IMR-90 (cell line): ENCODE data around the gene GRIK1. TPM values are rescaled to one million over a fixed set of nuclear protein-coding genes. Genes with fewer than 3 reads are reported as not detected.

ENCODE experiments used
- ATAC-seq: fragments of 200-7000 bp; cut with Tn5 transposase; 2 replicates; pipeline ENCODE4 v1.9.1; 2020; ENCODE audit warnings: low read depth, mild to moderate bottlenecking, moderate library complexity
- BruUV-seq: library from RNA; stranded (reverse); fragments of 400-500 nt; replicated peaks from 2 replicates; lab custom pipeline; 2021; lab: Mats Ljungman, UMichigan
- CTCF ChIA-PET: fragments of 300-600 bp; formaldehyde crosslinking; extraction: SDS; loops from one replicate; lab custom pipeline; 2021; ENCODE audit warnings: antibody characterized with exemption; lab: Yijun Ruan, JAX
- POLR2A ChIA-PET: fragments of 300-600 bp; sonication (Branson Sonifier 250); formaldehyde crosslinking; loops from one replicate; lab custom pipeline; 2022; ENCODE audit warnings: antibody characterized with exemption; ENCODE audit not compliant: unreplicated experiment; lab: Charles Lee
- DNase-seq: peaks from one replicate; pipeline ENCODE4 v3.0.0; 2013
- H2AFZ ChIP-seq: replicated peaks from 2 replicates; pipeline ENCODE3; 2013; ENCODE audit warnings: low read length, mild to moderate bottlenecking; ENCODE audit not compliant: poor library complexity
- H2AK5ac ChIP-seq: 2 replicates; pipeline ENCODE4 v1.6.1; 2013; ENCODE audit warnings: low read depth, low read length, inconsistent platforms
- H2AK9ac ChIP-seq: replicated peaks from 2 replicates; pipeline ENCODE3; 2013; ENCODE audit warnings: mild to moderate bottlenecking, low read depth, low read length, moderate library complexity; ENCODE audit not compliant: poor library complexity
- H2BK120ac ChIP-seq: 2 replicates; pipeline ENCODE4 v1.6.1; 2013; ENCODE audit warnings: low read depth, low read length, inconsistent platforms
- H2BK15ac ChIP-seq: 3 replicates; pipeline ENCODE4 v1.6.1; 2013; ENCODE audit warnings: low read depth, low read length, inconsistent platforms
- H2BK20ac ChIP-seq: 2 replicates; pipeline ENCODE4 v1.6.1; 2013; ENCODE audit warnings: low read depth, mild to moderate bottlenecking, inconsistent platforms, low read length, moderate library complexity
- H2BK5ac ChIP-seq: 2 replicates; pipeline ENCODE4 v1.6.1; 2013; ENCODE audit warnings: mild to moderate bottlenecking, low read depth, low read length, inconsistent platforms; ENCODE audit not compliant: poor library complexity, severe bottlenecking
- H3K14ac ChIP-seq: replicated peaks from 2 replicates; pipeline ENCODE4 v1.6.1; 2013; ENCODE audit warnings: low read depth, low read length, inconsistent platforms
- H3K18ac ChIP-seq: 2 replicates; pipeline ENCODE4 v1.6.1; 2013; ENCODE audit warnings: low read depth, low read length, control low read depth
- H3K23ac ChIP-seq: 2 replicates; pipeline ENCODE4 v1.6.1; 2013; ENCODE audit warnings: low read depth, low read length, inconsistent platforms
- H3K27ac ChIP-seq: 2 replicates; pipeline ENCODE4 v1.5.1; 2013; ENCODE audit warnings: mild to moderate bottlenecking, control low read depth, low read length; ENCODE audit not compliant: insufficient read depth
- H3K27me3 ChIP-seq: 2 replicates; pipeline ENCODE4 v1.6.1; 2013; ENCODE audit warnings: low read length; ENCODE audit not compliant: control insufficient read depth, insufficient read depth
- H3K36me3 ChIP-seq: 2 replicates; pipeline ENCODE4 v1.6.1; 2013; ENCODE audit warnings: low read length, mixed read lengths; ENCODE audit not compliant: control insufficient read depth, insufficient read depth
- H3K4ac ChIP-seq: 2 replicates; pipeline ENCODE4 v1.6.1; 2013; ENCODE audit warnings: low read depth, low read length, inconsistent platforms
- H3K4me1 ChIP-seq: 2 replicates; pipeline ENCODE4 v1.6.1; 2013; ENCODE audit warnings: low read length, mixed read lengths; ENCODE audit not compliant: control insufficient read depth, insufficient read depth
- H3K4me2 ChIP-seq: 2 replicates; pipeline ENCODE4 v1.6.1; 2013; ENCODE audit warnings: low read depth, mild to moderate bottlenecking, control low read depth, low read length, moderate library complexity
- H3K4me3 ChIP-seq: 2 replicates; pipeline ENCODE4 v1.5.1; 2013; ENCODE audit warnings: low read depth, mild to moderate bottlenecking, control low read depth, low read length, moderate library complexity; ENCODE audit not compliant: insufficient read depth
- H3K56ac ChIP-seq: 2 replicates; pipeline ENCODE4 v1.6.1; 2013; ENCODE audit warnings: low read length, inconsistent platforms; ENCODE audit not compliant: insufficient read depth; ENCODE audit errors: extremely low read depth
- H3K79me1 ChIP-seq, 2 experiments: 2 replicates each; pipeline ENCODE4 v1.6.1; 2013; ENCODE audit warnings: low read length in 2 of 2, inconsistent platforms in 1 of 2, low read depth in 1 of 2
- H3K9ac ChIP-seq: 2 replicates; pipeline ENCODE4 v1.6.1; 2013; ENCODE audit warnings: low read depth, low read length, control low read depth
- H3K9me1 ChIP-seq: 2 replicates; pipeline ENCODE4 v1.6.1; 2013; ENCODE audit warnings: low read length, inconsistent platforms; ENCODE audit not compliant: insufficient read depth
- H3K9me3 ChIP-seq: 2 replicates; pipeline ENCODE4 v1.6.1; 2013; ENCODE audit warnings: low read length; ENCODE audit not compliant: control insufficient read depth, insufficient read depth
- H4K20me1 ChIP-seq: 2 replicates; pipeline ENCODE4 v1.6.1; 2013; ENCODE audit warnings: low read length, inconsistent platforms; ENCODE audit not compliant: insufficient read depth
- H4K5ac ChIP-seq: 2 replicates; pipeline ENCODE4 v1.6.1; 2013; ENCODE audit warnings: mild to moderate bottlenecking, low read depth, low read length, control low read depth
- H4K8ac ChIP-seq, 2 experiments: 2 replicates each; pipeline ENCODE4 v1.6.1; 2013; ENCODE audit warnings: low read depth in 2 of 2, low read length in 2 of 2, control low read depth in 1 of 2, inconsistent platforms in 1 of 2
- H4K91ac ChIP-seq: 2 replicates; pipeline ENCODE4 v1.6.1; 2013; ENCODE audit warnings: low read depth, low read length, inconsistent platforms; ENCODE audit not compliant: insufficient read depth
- BHLHE40 ChIP-seq: fragments of 150-350 bp; IDR thresholded peaks from 2 replicates; pipeline ENCODE4 v1.6.1; 2016; ENCODE audit warnings: mild to moderate bottlenecking, low read depth, low read length
- CEBPB ChIP-seq: IDR thresholded peaks from 2 replicates; pipeline ENCODE4 v1.6.1; 2012; ENCODE audit warnings: low read depth, low read length, improper control_type of control experiment
- CHD1 ChIP-seq: IDR thresholded peaks from 2 replicates; pipeline ENCODE4 v1.6.1; 2012; ENCODE audit warnings: low read depth, low read length, improper control_type of control experiment
- FOS ChIP-seq: fragments of 150-350 bp; IDR thresholded peaks from 2 replicates; pipeline ENCODE4 v1.6.1; 2016; ENCODE audit warnings: low read depth, low read length
- MAFK ChIP-seq: IDR thresholded peaks from 2 replicates; pipeline ENCODE4 v1.6.1; 2012; ENCODE audit warnings: low read depth, low read length, improper control_type of control experiment
- MAZ ChIP-seq: IDR thresholded peaks from 2 replicates; pipeline ENCODE4 v1.6.1; 2012; ENCODE audit warnings: low read depth, mild to moderate bottlenecking, low read length, improper control_type of control experiment, moderate library complexity, borderline replicate concordance
- MXI1 ChIP-seq: IDR thresholded peaks from 2 replicates; pipeline ENCODE4 v1.6.1; 2012; ENCODE audit warnings: low read depth, mild to moderate bottlenecking, low read length, moderate library complexity, borderline replicate concordance
- NFE2L2 ChIP-seq: fragments of 150-350 bp; IDR thresholded peaks from 2 replicates; pipeline ENCODE4 v1.6.1; 2016; ENCODE audit warnings: low read depth, mild to moderate bottlenecking, low read length
- POLR2A ChIP-seq: IDR thresholded peaks from 2 replicates; pipeline ENCODE4 v1.6.1; 2012; ENCODE audit warnings: mild to moderate bottlenecking, low read depth, low read length
- RAD21 ChIP-seq: IDR thresholded peaks from 2 replicates; pipeline ENCODE4 v1.6.1; 2012; ENCODE audit warnings: low read length, improper control_type of control experiment
- RCOR1 ChIP-seq: IDR thresholded peaks from 2 replicates; pipeline ENCODE4 v1.6.1; 2012; ENCODE audit warnings: mild to moderate bottlenecking, low read length, improper control_type of control experiment; ENCODE audit not compliant: insufficient replicate concordance
- RFX5 ChIP-seq: IDR thresholded peaks from 2 replicates; pipeline ENCODE4 v1.8.0; 2012; ENCODE audit warnings: low read depth, mild to moderate bottlenecking, low read length, moderate library complexity
- SMC3 ChIP-seq: fragments of 150-350 bp; IDR thresholded peaks from 2 replicates; pipeline ENCODE4 v1.6.1; 2016; ENCODE audit warnings: low read depth, mild to moderate bottlenecking, antibody characterized with exemption, low read length, moderate library complexity
- WGBS, 2 experiments: methylation state at CpG; one replicate each; pipeline versions ENCODE4 v1.1.5 to v1.1.7; 2013; ENCODE audit warnings: missing lambda C conversion rate in 2 of 2; ENCODE audit not compliant: insufficient read length in 1 of 2; ENCODE audit errors: extremely low coverage in 2 of 2; 5-methylcytosine and 5-hydroxymethylcytosine counted together
- dilution Hi-C: fragments of 300-500 bp; cut with HindIII; formaldehyde crosslinking; loops from one replicate; pipeline ENCODE4 v1.14.3; 2018; ENCODE audit warnings: low sequenced_read_pairs; ENCODE audit not compliant: unreplicated experiment
- in situ Hi-C: fragments of 300-500 bp; cut with MboI; formaldehyde crosslinking; loops from 3 replicates; pipeline ENCODE4 v1.14.3; 2019; ENCODE audit warnings: low sequenced_read_pairs, inconsistent platforms, mixed read lengths
- intact Hi-C: fragments of 100-400 bp; cut with micrococcal nuclease; formaldehyde crosslinking; loops from 2 replicates; pipeline ENCODE4 v1.10.0; 2022
- polyA plus RNA-seq, 3 experiments: library from polyadenylated mRNA; depleted of rRNA; stranded (reverse); fragments of >200 nt; gene quantifications; 2 replicates each; pipeline ENCODE4 v1.2.3, GENCODE V29; 2012; ENCODE audit warnings: low replicate concordance in 1 of 3
- total RNA-seq: library from RNA; depleted of rRNA; stranded (reverse); fragments of >200 nt; gene quantifications from 2 replicates; pipeline ENCODE4 v1.2.3, GENCODE V29; 2012
- TF ChIP-seq, protein P1 (sequence below): conservative IDR thresholded peaks from 2 replicates; pipeline ENCODE4 v1.5.1; 2012; ENCODE audit warnings: mild to moderate bottlenecking, low read depth, low read length, improper control_type of control experiment
- TF ChIP-seq, protein P2 (sequence below): fragments of 150-350 bp; IDR thresholded peaks from 2 replicates; pipeline ENCODE4 v1.6.1; 2017; ENCODE audit warnings: mild to moderate bottlenecking, antibody characterized with exemption, low read length, low read depth
- TF ChIP-seq, protein P3 (sequence below): fragments of 150-350 bp; IDR thresholded peaks from 2 replicates; pipeline ENCODE4 v1.6.1; 2016; ENCODE audit warnings: low read depth, mild to moderate bottlenecking, low read length, moderate library complexity, borderline replicate concordance

The GRIK1 gene
- total and polyA plus RNA-seq, 2 of the 4 experiments (the other 2 are of a cell fraction): not detected

DNA sequence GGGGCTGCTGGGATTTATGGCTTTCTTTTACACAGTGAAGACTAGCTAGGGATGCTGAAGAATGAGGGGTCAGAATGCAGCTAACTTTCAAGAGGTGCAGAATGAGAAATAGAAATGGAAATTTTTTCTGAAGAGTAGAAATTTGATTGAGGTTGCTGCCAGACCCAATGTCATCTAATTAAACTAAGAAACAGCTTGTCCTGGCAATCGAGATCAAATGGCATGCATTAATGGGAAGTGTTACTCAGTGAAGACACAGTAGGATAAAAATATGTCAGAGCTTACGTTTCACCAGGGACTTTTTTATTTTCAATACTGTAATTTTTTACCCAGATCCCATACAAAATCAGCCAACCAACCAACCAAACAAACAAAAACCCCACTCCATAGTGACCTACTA, 306.0 kb downstream of the GRIK1 start:
- Histone ChIP-seq H3K23ac (no peak overlapping the region), H4K8ac (no peak overlapping the region), H3K18ac (no peak overlapping the region), H3K9ac (no peak overlapping the region), H3K4ac (no peak overlapping the region), H3K27me3 (no peaks in the 10 kb centered on the region), H2AK9ac (no peak overlapping the region), H3K14ac (no peak overlapping the region), H3K36me3 (no peaks in the 10 kb centered on the region), H2BK20ac (no peak overlapping the region), H4K20me1 (no peaks in the 10 kb centered on the region), H3K4me2 (no peak overlapping the region), H2BK5ac (no peak overlapping the region), H2AK5ac (no peak overlapping the region), H3K4me1 (no peaks in the 10 kb centered on the region), H2AFZ (no peak overlapping the region), H2BK120ac (no peak overlapping the region), H2BK15ac (no peak overlapping the region), H3K9me1 (no peaks in the 10 kb centered on the region), H3K79me1 (no peaks in the 10 kb centered on the region), H4K5ac (no peak overlapping the region), H3K27ac (no peak overlapping the region), H3K56ac (no peak overlapping the region), H3K4me3 (no peak overlapping the region), H4K91ac (no peak overlapping the region), H3K9me3 (no peaks in the 10 kb centered on the region)
- intact Hi-C loops (no loop called here), dilution Hi-C loops (no loop called here), in situ Hi-C loops (no loop called here)
- no CpG with 5 or more reads among the region's 2 CpGs for WGBS, 2 experiments
- no peak for TF ChIP-seq RAD21
- TF ChIP-seq SMC3: no peak
- TF ChIP-seq RFX5: no peak
- TF ChIP-seq, protein P1, sequence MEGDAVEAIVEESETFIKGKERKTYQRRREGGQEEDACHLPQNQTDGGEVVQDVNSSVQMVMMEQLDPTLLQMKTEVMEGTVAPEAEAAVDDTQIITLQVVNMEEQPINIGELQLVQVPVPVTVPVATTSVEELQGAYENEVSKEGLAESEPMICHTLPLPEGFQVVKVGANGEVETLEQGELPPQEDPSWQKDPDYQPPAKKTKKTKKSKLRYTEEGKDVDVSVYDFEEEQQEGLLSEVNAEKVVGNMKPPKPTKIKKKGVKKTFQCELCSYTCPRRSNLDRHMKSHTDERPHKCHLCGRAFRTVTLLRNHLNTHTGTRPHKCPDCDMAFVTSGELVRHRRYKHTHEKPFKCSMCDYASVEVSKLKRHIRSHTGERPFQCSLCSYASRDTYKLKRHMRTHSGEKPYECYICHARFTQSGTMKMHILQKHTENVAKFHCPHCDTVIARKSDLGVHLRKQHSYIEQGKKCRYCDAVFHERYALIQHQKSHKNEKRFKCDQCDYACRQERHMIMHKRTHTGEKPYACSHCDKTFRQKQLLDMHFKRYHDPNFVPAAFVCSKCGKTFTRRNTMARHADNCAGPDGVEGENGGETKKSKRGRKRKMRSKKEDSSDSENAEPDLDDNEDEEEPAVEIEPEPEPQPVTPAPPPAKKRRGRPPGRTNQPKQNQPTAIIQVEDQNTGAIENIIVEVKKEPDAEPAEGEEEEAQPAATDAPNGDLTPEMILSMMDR: no peak
- TF ChIP-seq BHLHE40: no peak
- no peak for TF ChIP-seq FOS
- no peak for TF ChIP-seq MXI1
- no peak for TF ChIP-seq POLR2A
- TF ChIP-seq, protein P2, sequence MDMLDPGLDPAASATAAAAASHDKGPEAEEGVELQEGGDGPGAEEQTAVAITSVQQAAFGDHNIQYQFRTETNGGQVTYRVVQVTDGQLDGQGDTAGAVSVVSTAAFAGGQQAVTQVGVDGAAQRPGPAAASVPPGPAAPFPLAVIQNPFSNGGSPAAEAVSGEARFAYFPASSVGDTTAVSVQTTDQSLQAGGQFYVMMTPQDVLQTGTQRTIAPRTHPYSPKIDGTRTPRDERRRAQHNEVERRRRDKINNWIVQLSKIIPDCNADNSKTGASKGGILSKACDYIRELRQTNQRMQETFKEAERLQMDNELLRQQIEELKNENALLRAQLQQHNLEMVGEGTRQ: no peak
- no peak for TF ChIP-seq MAFK
- TF ChIP-seq CHD1: no peak
- TF ChIP-seq MAZ: no peak
- no peak for TF ChIP-seq NFE2L2
- no peak for TF ChIP-seq RCOR1
- TF ChIP-seq, protein P3, sequence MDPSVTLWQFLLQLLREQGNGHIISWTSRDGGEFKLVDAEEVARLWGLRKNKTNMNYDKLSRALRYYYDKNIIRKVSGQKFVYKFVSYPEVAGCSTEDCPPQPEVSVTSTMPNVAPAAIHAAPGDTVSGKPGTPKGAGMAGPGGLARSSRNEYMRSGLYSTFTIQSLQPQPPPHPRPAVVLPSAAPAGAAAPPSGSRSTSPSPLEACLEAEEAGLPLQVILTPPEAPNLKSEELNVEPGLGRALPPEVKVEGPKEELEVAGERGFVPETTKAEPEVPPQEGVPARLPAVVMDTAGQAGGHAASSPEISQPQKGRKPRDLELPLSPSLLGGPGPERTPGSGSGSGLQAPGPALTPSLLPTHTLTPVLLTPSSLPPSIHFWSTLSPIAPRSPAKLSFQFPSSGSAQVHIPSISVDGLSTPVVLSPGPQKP: no peak
- no peak for TF ChIP-seq CEBPB
- CTCF ChIA-PET: interaction anchor here (0.8 kb wide), 1 partner anchor 29 kb away, joined by 3 read pairs; no protein-coding TSS in a partner anchor
- ATAC-seq (no peak), DNase-seq (no peak)
- POLR2A ChIA-PET: no interaction called here
- BruUV-seq: no TSS peak
